ELF-1 (cell line): ENCODE data around the gene RBP7.

Experiments used
- DNase-seq: peaks from one replicate; pipeline ENCODE4 v3.0.0-alpha.2; 2016; ENCODE audit warnings: low read depth, low spot score

The RBP7 gene

GRCh38 chr1:10031461-10031860 lies 34.4 kb downstream of the RBP7 start:
- no peak for DNase-seq

- peak; percentile 100 for DNase-seq
These were observed 35.7 kb downstream of the RBP7 start, which contains the start of gene UBE4B for GRCh38 chr1:10032590-10033358. UBE4B (plus strand) TSS chr1:10032958; CDS start chr1:10033671, 713 bp downstream.

- DNase-seq = peak; percentile 68
These were observed 36.4 kb downstream of the RBP7 start for GRCh38 chr1:10033359-10033845.

- no peak for DNase-seq
These were observed 45.7 kb downstream of the RBP7 start for GRCh38 chr1:10042746-10043145.

GRCh38 chr1:10045480-10046355 lies 48.7 kb downstream of the RBP7 start:
- DNase-seq = no peak

- peak; percentile 11 for DNase-seq
These were observed 49.5 kb downstream of the RBP7 start for GRCh38 chr1:10046356-10047085.

- DNase-seq = no peak
These were observed 51.6 kb downstream of the RBP7 start for GRCh38 chr1:10048601-10049000.

- no peak for DNase-seq
These were observed 53.6 kb downstream of the RBP7 start for GRCh38 chr1:10050611-10051010.

- no peak for DNase-seq
These were observed 54.6 kb downstream of the RBP7 start for GRCh38 chr1:10051656-10052055.

- DNase-seq = no peak
These were observed 55.3 kb downstream of the RBP7 start for GRCh38 chr1:10052347-10052746.

- no peak for DNase-seq
These were observed 57.4 kb downstream of the RBP7 start for GRCh38 chr1:10054465-10054864.

- no peak for DNase-seq
These were observed 59.6 kb downstream of the RBP7 start for GRCh38 chr1:10056599-10056987.

- DNase-seq = no peak
These were observed 60.3 kb downstream of the RBP7 start for GRCh38 chr1:10057343-10057742.

- no peak for DNase-seq
These were observed 60.8 kb downstream of the RBP7 start for GRCh38 chr1:10057796-10058195.

- no peak for DNase-seq
These were observed 62.3 kb downstream of the RBP7 start for GRCh38 chr1:10059342-10059718.

GRCh38 chr1:10060311-10061100 lies 63.5 kb downstream of the RBP7 start:
- no peak for DNase-seq

GRCh38 chr1:10061276-10061675 lies 64.2 kb downstream of the RBP7 start:
- DNase-seq = no peak

GRCh38 chr1:10063878-10064277 lies 66.8 kb downstream of the RBP7 start:
- DNase-seq = no peak

- DNase-seq = no peak
These were observed 67.7 kb downstream of the RBP7 start for GRCh38 chr1:10064416-10065343.

GRCh38 chr1:10065344-10065685 lies 68.3 kb downstream of the RBP7 start:
- peak; percentile 18 for DNase-seq
